Posterior cingulate gyrus (tissue), 11 donors: Measurements from ENCODE around the gene XRCC4.
A peak's percentile ranks its signal among the peaks of the same experiment; 100 is the strongest.

ENCODE experiments used
- DNase-seq, 10 donors: peaks; one replicate each; pipeline versions ENCODE4 v3.0.0 to v3.0.0-alpha.2; 2020 to 2021; ENCODE audit warnings: mixed read lengths in 3 of 10
- intact Hi-C: fragments of 100-400 bp; cut with DNase I; formaldehyde crosslinking; loops from one replicate; pipeline ENCODE4 v1.15.1; 2023

Gene XRCC4

GRCh38 chr5:83069096-83069799 lies 8.1 kb upstream of the XRCC4 start:
- intact Hi-C loops = no loop called here
- DNase-seq = no peak

GRCh38 chr5:83071286-83072051 lies 5.9 kb upstream of the XRCC4 start:
- intact Hi-C loops = no loop called here
- no peak for DNase-seq

GRCh38 chr5:83072966-83073365 lies 4.4 kb upstream of the XRCC4 start:
- intact Hi-C loops = no loop called here
- DNase-seq = no peak

GRCh38 chr5:83077662-83078261 lies 415 bp downstream of the XRCC4 start:
- peak in 1 of 10 donors; percentile 13 for DNase-seq

GRCh38 chr5:83082750-83083149 lies 5.4 kb downstream of the XRCC4 start:
- DNase-seq = no peak

More at GRCh38 chr5:83077662-83078261, 415 bp downstream of the XRCC4 start:
- intact Hi-C loops = loop anchor here (1.0 kb wide), 1 partner anchor 396 kb away; no protein-coding TSS in a partner anchor

GRCh38 chr5:83084336-83084735 lies 7.0 kb downstream of the XRCC4 start:
- intact Hi-C loops = no loop called here
- no peak for DNase-seq

More at GRCh38 chr5:83082750-83083149, 5.4 kb downstream of the XRCC4 start:
- intact Hi-C loops = no loop called here

- DNase-seq = no peak
- intact Hi-C loops = no loop called here
These were observed 7.8 kb downstream of the XRCC4 start for GRCh38 chr5:83085106-83085505.

- intact Hi-C loops = no loop called here
- DNase-seq = no peak
These were observed 12.8 kb downstream of the XRCC4 start for GRCh38 chr5:83090169-83090568.

- DNase-seq = no peak
- intact Hi-C loops = no loop called here
These were observed 15.3 kb downstream of the XRCC4 start for GRCh38 chr5:83092619-83093018.

GRCh38 chr5:83093692-83094091 lies 16.3 kb downstream of the XRCC4 start:
- intact Hi-C loops = no loop called here
- no peak for DNase-seq

GRCh38 chr5:83095163-83095956 lies 18.0 kb downstream of the XRCC4 start:
- no peak for DNase-seq
- intact Hi-C loops = no loop called here

- intact Hi-C loops = no loop called here
- DNase-seq = no peak
These were observed 18.7 kb downstream of the XRCC4 start for GRCh38 chr5:83095957-83096539.

- intact Hi-C loops = no loop called here
- no peak for DNase-seq
These were observed 19.5 kb downstream of the XRCC4 start for GRCh38 chr5:83096660-83097339.

GRCh38 chr5:83097689-83098231 lies 20.4 kb downstream of the XRCC4 start:
- intact Hi-C loops = no loop called here
- DNase-seq = no peak

- DNase-seq = no peak
- intact Hi-C loops = no loop called here
These were observed 21.7 kb downstream of the XRCC4 start for GRCh38 chr5:83099001-83099400.

- DNase-seq = no peak
- intact Hi-C loops = no loop called here
These were observed 22.1 kb downstream of the XRCC4 start for GRCh38 chr5:83099445-83099844.

- intact Hi-C loops = no loop called here
- DNase-seq = no peak
These were observed 24.2 kb downstream of the XRCC4 start for GRCh38 chr5:83101514-83101913.

- intact Hi-C loops = no loop called here
These were observed 25.1 kb downstream of the XRCC4 start for GRCh38 chr5:83102364-83102980.

GRCh38 chr5:83104021-83104420 lies 26.7 kb downstream of the XRCC4 start:
- no peak for DNase-seq
- intact Hi-C loops = no loop called here

More at GRCh38 chr5:83102364-83102980, 25.1 kb downstream of the XRCC4 start:
- DNase-seq = no peak
